Fibroblast of lung (primary cell): ENCODE results near the gene SLC26A2.

ENCODE experiments used
- CTCF ChIP-seq, 2 donors: IDR thresholded peaks in 1 of 2; conservative IDR thresholded peaks in 1 of 2; 1 replicate in 1 of 2; 2 replicates in 1 of 2; pipeline ENCODE4 v1.5.1; 2011 to 2012; ENCODE audit warnings: low read length in 2 of 2, control low read depth in 1 of 2, inconsistent platforms in 1 of 2, low read depth in 1 of 2, mild to moderate bottlenecking in 1 of 2
- EZH2 ChIP-seq: IDR thresholded peaks from 2 replicates; pipeline ENCODE4 v1.5.1; 2012; ENCODE audit warnings: low read length, control low read depth, mild to moderate bottlenecking; ENCODE audit errors: missing control alignments

- no peak for TF ChIP-seq CTCF (conservative IDR thresholded peaks at IDR 0.05 in 1 of 2, IDR thresholded peaks at IDR 0.05 in 1 of 2; ENCODE audit: low read depth in 1 of 2, low read length in 2 of 2)
- no peak for TF ChIP-seq EZH2
Observed at GRCh38 chr5:150007050-150007449, 46.5 kb downstream of the SLC26A2 start.
